IMR-90 (cell line): ENCODE results near the gene KRT37. TPM values are rescaled to one million over a fixed set of nuclear protein-coding genes. Genes with fewer than 3 reads are reported as not detected.
A peak's percentile ranks its signal among the peaks of the same experiment; 100 is the strongest.

ENCODE experiments used
- ATAC-seq: fragments of 200-7000 bp; cut with Tn5 transposase; 2 replicates; pipeline ENCODE4 v1.9.1; 2020; ENCODE audit warnings: low read depth, mild to moderate bottlenecking, moderate library complexity
- BruUV-seq: library from RNA; stranded (reverse); fragments of 400-500 nt; replicated peaks from 2 replicates; lab custom pipeline; 2021; lab: Mats Ljungman, UMichigan
- CTCF ChIA-PET: fragments of 300-600 bp; formaldehyde crosslinking; extraction: SDS; loops from one replicate; lab custom pipeline; 2021; ENCODE audit warnings: antibody characterized with exemption; lab: Yijun Ruan, JAX
- POLR2A ChIA-PET: fragments of 300-600 bp; sonication (Branson Sonifier 250); formaldehyde crosslinking; loops from one replicate; lab custom pipeline; 2022; ENCODE audit warnings: antibody characterized with exemption; ENCODE audit not compliant: unreplicated experiment; lab: Charles Lee
- DNase-seq: peaks from one replicate; pipeline ENCODE4 v3.0.0; 2013
- H2AFZ ChIP-seq: replicated peaks from 2 replicates; pipeline ENCODE3; 2013; ENCODE audit warnings: low read length, mild to moderate bottlenecking; ENCODE audit not compliant: poor library complexity
- H2AK5ac ChIP-seq: 2 replicates; pipeline ENCODE4 v1.6.1; 2013; ENCODE audit warnings: low read depth, low read length, inconsistent platforms
- H2AK9ac ChIP-seq: replicated peaks from 2 replicates; pipeline ENCODE3; 2013; ENCODE audit warnings: mild to moderate bottlenecking, low read depth, low read length, moderate library complexity; ENCODE audit not compliant: poor library complexity
- H2BK120ac ChIP-seq: 2 replicates; pipeline ENCODE4 v1.6.1; 2013; ENCODE audit warnings: low read depth, low read length, inconsistent platforms
- H2BK15ac ChIP-seq: 3 replicates; pipeline ENCODE4 v1.6.1; 2013; ENCODE audit warnings: low read depth, low read length, inconsistent platforms
- H2BK20ac ChIP-seq: 2 replicates; pipeline ENCODE4 v1.6.1; 2013; ENCODE audit warnings: low read depth, mild to moderate bottlenecking, inconsistent platforms, low read length, moderate library complexity
- H2BK5ac ChIP-seq: 2 replicates; pipeline ENCODE4 v1.6.1; 2013; ENCODE audit warnings: mild to moderate bottlenecking, low read depth, low read length, inconsistent platforms; ENCODE audit not compliant: poor library complexity, severe bottlenecking
- H3K14ac ChIP-seq: replicated peaks from 2 replicates; pipeline ENCODE4 v1.6.1; 2013; ENCODE audit warnings: low read depth, low read length, inconsistent platforms
- H3K18ac ChIP-seq: 2 replicates; pipeline ENCODE4 v1.6.1; 2013; ENCODE audit warnings: low read depth, low read length, control low read depth
- H3K23ac ChIP-seq: 2 replicates; pipeline ENCODE4 v1.6.1; 2013; ENCODE audit warnings: low read depth, low read length, inconsistent platforms
- H3K27ac ChIP-seq: 2 replicates; pipeline ENCODE4 v1.5.1; 2013; ENCODE audit warnings: mild to moderate bottlenecking, control low read depth, low read length; ENCODE audit not compliant: insufficient read depth
- H3K27me3 ChIP-seq: 2 replicates; pipeline ENCODE4 v1.6.1; 2013; ENCODE audit warnings: low read length; ENCODE audit not compliant: control insufficient read depth, insufficient read depth
- H3K36me3 ChIP-seq: 2 replicates; pipeline ENCODE4 v1.6.1; 2013; ENCODE audit warnings: low read length, mixed read lengths; ENCODE audit not compliant: control insufficient read depth, insufficient read depth
- H3K4ac ChIP-seq: 2 replicates; pipeline ENCODE4 v1.6.1; 2013; ENCODE audit warnings: low read depth, low read length, inconsistent platforms
- H3K4me1 ChIP-seq: 2 replicates; pipeline ENCODE4 v1.6.1; 2013; ENCODE audit warnings: low read length, mixed read lengths; ENCODE audit not compliant: control insufficient read depth, insufficient read depth
- H3K4me2 ChIP-seq: 2 replicates; pipeline ENCODE4 v1.6.1; 2013; ENCODE audit warnings: low read depth, mild to moderate bottlenecking, control low read depth, low read length, moderate library complexity
- H3K4me3 ChIP-seq: 2 replicates; pipeline ENCODE4 v1.5.1; 2013; ENCODE audit warnings: low read depth, mild to moderate bottlenecking, control low read depth, low read length, moderate library complexity; ENCODE audit not compliant: insufficient read depth
- H3K56ac ChIP-seq: 2 replicates; pipeline ENCODE4 v1.6.1; 2013; ENCODE audit warnings: low read length, inconsistent platforms; ENCODE audit not compliant: insufficient read depth; ENCODE audit errors: extremely low read depth
- H3K79me1 ChIP-seq, 2 experiments: 2 replicates each; pipeline ENCODE4 v1.6.1; 2013; ENCODE audit warnings: low read length in 2 of 2, inconsistent platforms in 1 of 2, low read depth in 1 of 2
- H3K9ac ChIP-seq: 2 replicates; pipeline ENCODE4 v1.6.1; 2013; ENCODE audit warnings: low read depth, low read length, control low read depth
- H3K9me1 ChIP-seq: 2 replicates; pipeline ENCODE4 v1.6.1; 2013; ENCODE audit warnings: low read length, inconsistent platforms; ENCODE audit not compliant: insufficient read depth
- H3K9me3 ChIP-seq: 2 replicates; pipeline ENCODE4 v1.6.1; 2013; ENCODE audit warnings: low read length; ENCODE audit not compliant: control insufficient read depth, insufficient read depth
- H4K20me1 ChIP-seq: 2 replicates; pipeline ENCODE4 v1.6.1; 2013; ENCODE audit warnings: low read length, inconsistent platforms; ENCODE audit not compliant: insufficient read depth
- H4K5ac ChIP-seq: 2 replicates; pipeline ENCODE4 v1.6.1; 2013; ENCODE audit warnings: mild to moderate bottlenecking, low read depth, low read length, control low read depth
- H4K8ac ChIP-seq, 2 experiments: 2 replicates each; pipeline ENCODE4 v1.6.1; 2013; ENCODE audit warnings: low read depth in 2 of 2, low read length in 2 of 2, control low read depth in 1 of 2, inconsistent platforms in 1 of 2
- H4K91ac ChIP-seq: 2 replicates; pipeline ENCODE4 v1.6.1; 2013; ENCODE audit warnings: low read depth, low read length, inconsistent platforms; ENCODE audit not compliant: insufficient read depth
- CEBPB ChIP-seq: IDR thresholded peaks from 2 replicates; pipeline ENCODE4 v1.6.1; 2012; ENCODE audit warnings: low read depth, low read length, improper control_type of control experiment
- MAZ ChIP-seq: IDR thresholded peaks from 2 replicates; pipeline ENCODE4 v1.6.1; 2012; ENCODE audit warnings: low read depth, mild to moderate bottlenecking, low read length, improper control_type of control experiment, moderate library complexity, borderline replicate concordance
- MXI1 ChIP-seq: IDR thresholded peaks from 2 replicates; pipeline ENCODE4 v1.6.1; 2012; ENCODE audit warnings: low read depth, mild to moderate bottlenecking, low read length, moderate library complexity, borderline replicate concordance
- NFE2L2 ChIP-seq: fragments of 150-350 bp; IDR thresholded peaks from 2 replicates; pipeline ENCODE4 v1.6.1; 2016; ENCODE audit warnings: low read depth, mild to moderate bottlenecking, low read length
- RAD21 ChIP-seq: IDR thresholded peaks from 2 replicates; pipeline ENCODE4 v1.6.1; 2012; ENCODE audit warnings: low read length, improper control_type of control experiment
- SMC3 ChIP-seq: fragments of 150-350 bp; IDR thresholded peaks from 2 replicates; pipeline ENCODE4 v1.6.1; 2016; ENCODE audit warnings: low read depth, mild to moderate bottlenecking, antibody characterized with exemption, low read length, moderate library complexity
- WGBS, 2 experiments: methylation state at CpG; one replicate each; pipeline versions ENCODE4 v1.1.5 to v1.1.7; 2013; ENCODE audit warnings: missing lambda C conversion rate in 2 of 2; ENCODE audit not compliant: insufficient read length in 1 of 2; ENCODE audit errors: extremely low coverage in 2 of 2; 5-methylcytosine and 5-hydroxymethylcytosine counted together
- dilution Hi-C: fragments of 300-500 bp; cut with HindIII; formaldehyde crosslinking; loops from one replicate; pipeline ENCODE4 v1.14.3; 2018; ENCODE audit warnings: low sequenced_read_pairs; ENCODE audit not compliant: unreplicated experiment
- in situ Hi-C: fragments of 300-500 bp; cut with MboI; formaldehyde crosslinking; loops from 3 replicates; pipeline ENCODE4 v1.14.3; 2019; ENCODE audit warnings: low sequenced_read_pairs, inconsistent platforms, mixed read lengths
- intact Hi-C: fragments of 100-400 bp; cut with micrococcal nuclease; formaldehyde crosslinking; loops from 2 replicates; pipeline ENCODE4 v1.10.0; 2022
- polyA plus RNA-seq, 3 experiments: library from polyadenylated mRNA; depleted of rRNA; stranded (reverse); fragments of >200 nt; gene quantifications; 2 replicates each; pipeline ENCODE4 v1.2.3, GENCODE V29; 2012; ENCODE audit warnings: low replicate concordance in 1 of 3
- total RNA-seq: library from RNA; depleted of rRNA; stranded (reverse); fragments of >200 nt; gene quantifications from 2 replicates; pipeline ENCODE4 v1.2.3, GENCODE V29; 2012
- TF ChIP-seq, protein P1 (sequence below): fragments of 150-350 bp; IDR thresholded peaks from 2 replicates; pipeline ENCODE4 v1.6.1; 2017; ENCODE audit warnings: mild to moderate bottlenecking, antibody characterized with exemption, low read length, low read depth

KRT37 gene
- total and polyA plus RNA-seq, 2 of the 4 experiments (the other 2 are of a cell fraction) = not detected

DNA sequence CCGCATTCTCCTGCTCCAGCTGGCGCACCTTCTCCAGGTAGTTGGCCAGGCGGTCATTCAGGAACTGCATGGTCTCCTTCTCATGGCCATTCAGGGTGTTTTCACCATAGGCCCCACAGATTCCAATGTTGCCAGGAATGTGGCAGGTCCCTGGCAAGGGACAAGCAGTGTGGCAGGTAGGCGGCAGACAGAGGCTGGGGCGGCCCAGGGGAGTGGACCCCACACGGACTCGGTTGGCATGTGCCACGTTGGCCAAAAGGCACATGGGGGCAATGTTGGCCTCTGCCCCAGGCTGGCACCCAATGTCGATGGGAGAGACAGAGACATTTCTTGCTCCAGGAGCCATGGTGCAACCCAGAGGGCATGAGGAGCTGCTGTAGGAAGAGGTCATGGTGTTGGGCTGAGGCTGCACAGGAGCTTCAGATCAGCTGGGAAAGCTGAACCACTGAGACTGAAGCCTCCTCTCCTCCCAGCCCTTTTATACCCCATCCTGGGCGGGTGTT lies 16.2 kb upstream of the KRT37 start, which contains the start of gene KRT38:
Gene KRT38 (minus strand): TSS at position 453 of the 503 bp plus-strand sequence. CDS start 62 bp downstream, at position 391.
- 83% methylated on average over 7 of the region's 10 CpGs; no CpG with 5 or more reads in 1 of the 2 experiments for WGBS, 2 experiments
- Histone ChIP-seq H2AK9ac (no peak within 1 kb of the TSS), H3K9ac (no peak within 1 kb of the TSS), H4K8ac (no peak within 1 kb of the TSS), H3K18ac (0 out of 2 replicates have a peak within 1 kb of the TSS, but pooled peaks have one; percentile 13), H4K20me1 (no peaks in the 10 kb centered on the region), H3K14ac (no peak within 1 kb of the TSS), H3K56ac (no peak within 1 kb of the TSS), H2BK5ac (no peak within 1 kb of the TSS), H2BK15ac (peak within 1 kb of the TSS; percentile 26; the same call in 1 of the 3 replicates), H3K27ac (no peak within 1 kb of the TSS), H3K9me3 (no peaks in the 10 kb centered on the region), H2AFZ (no peak within 1 kb of the TSS), H2BK20ac (no peak within 1 kb of the TSS), H2AK5ac (peak within 1 kb of the TSS; percentile 3; the same call in 1 of the 2 replicates), H4K5ac (no peak within 1 kb of the TSS), H3K9me1 (peaks cover 5% of the 10 kb centered on the region), H3K23ac (no peak within 1 kb of the TSS), H3K79me1 (no peaks in the 10 kb centered on the region), H3K36me3 (no peaks in the 10 kb centered on the region), H2BK120ac (no peak within 1 kb of the TSS; the same call in 1 of the 2 replicates), H3K27me3 (no peaks in the 10 kb centered on the region), H4K91ac (no peak within 1 kb of the TSS; the same call in 1 of the 2 replicates), H3K4me3 (no peak within 1 kb of the TSS), H3K4me2 (no peak within 1 kb of the TSS), H3K4me1 (peaks cover 7% of the 10 kb centered on the region; the same call in 1 of the 2 replicates), H3K4ac (no peak within 1 kb of the TSS)
- DNase-seq (no peak), ATAC-seq (no peak)
- intact Hi-C loops = no loop called here
- BruUV-seq = no TSS peak
- TF ChIP-seq MAZ (no peak), CEBPB (no peak), RAD21 (no peak), SMC3 (no peak), NFE2L2 (no peak), MXI1 (no peak)
- TF ChIP-seq, protein P1, sequence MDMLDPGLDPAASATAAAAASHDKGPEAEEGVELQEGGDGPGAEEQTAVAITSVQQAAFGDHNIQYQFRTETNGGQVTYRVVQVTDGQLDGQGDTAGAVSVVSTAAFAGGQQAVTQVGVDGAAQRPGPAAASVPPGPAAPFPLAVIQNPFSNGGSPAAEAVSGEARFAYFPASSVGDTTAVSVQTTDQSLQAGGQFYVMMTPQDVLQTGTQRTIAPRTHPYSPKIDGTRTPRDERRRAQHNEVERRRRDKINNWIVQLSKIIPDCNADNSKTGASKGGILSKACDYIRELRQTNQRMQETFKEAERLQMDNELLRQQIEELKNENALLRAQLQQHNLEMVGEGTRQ = no peak
- ChIA-PET CTCF (no interaction called here), POLR2A (no interaction called here)
- dilution Hi-C loops = no loop called here
- in situ Hi-C loops = no loop called here
